Endothelial cell of umbilical vein (primary cell): Measurements from ENCODE around the gene HSPG2. TPM values are rescaled to one million over a fixed set of nuclear protein-coding genes. Genes with fewer than 3 reads are reported as not detected.
A peak's percentile ranks its signal among the peaks of the same experiment; 100 is the strongest.

Experiments
- BruUV-seq: library from RNA; stranded (reverse); fragments of 400-500 nt; replicated peaks from 2 replicates; lab custom pipeline; 2021; lab: Mats Ljungman, UMichigan
- CTCF ChIA-PET: fragments of 300-600, 350-600 bp; sonication (Branson Sonifier 250); formaldehyde crosslinking; loops from one replicate; lab custom pipeline; 2021; ENCODE audit warnings: antibody characterized with exemption, inconsistent platforms; lab: Charles Lee
- POLR2A ChIA-PET: fragments of 300-600, 350-600 bp; sonication (Branson Sonifier 250); formaldehyde crosslinking; loops from one replicate; lab custom pipeline; 2021; ENCODE audit warnings: antibody characterized with exemption, inconsistent platforms; lab: Charles Lee
- DNase-seq: peaks from one replicate; pipeline ENCODE4 v3.0.0-alpha.2; 2011; ENCODE audit warnings: low read depth, low spot score
- FAIRE-seq: peaks from 2 replicates; lab custom pipeline; 2011; peaks lifted over from hg19 to GRCh38; lab: Jason Lieb, UNC
- H2AFZ ChIP-seq: 2 replicates; pipeline ENCODE4 v1.6.0; 2012; ENCODE audit warnings: low read depth, low read length, control low read depth, inconsistent platforms
- H3K27ac ChIP-seq: 2 replicates; pipeline ENCODE4 v1.5.1; 2011; ENCODE audit warnings: low read depth, mild to moderate bottlenecking, control low read depth, low read length, moderate library complexity; ENCODE audit not compliant: insufficient read depth
- H3K27me3 ChIP-seq, 2 experiments: 2 replicates each; pipeline versions ENCODE4 v1.6.0 to v1.6.1; 2011; ENCODE audit warnings: low read length in 2 of 2, mixed read lengths in 1 of 2; ENCODE audit not compliant: control insufficient read depth in 2 of 2, insufficient read depth in 2 of 2
- H3K36me3 ChIP-seq, 2 experiments: 2 replicates in 1 of 2; 3 replicates in 1 of 2; pipeline ENCODE4 v1.5.1; 2011; ENCODE audit warnings: low read length in 2 of 2, mild to moderate bottlenecking in 1 of 2, moderate library complexity in 1 of 2; ENCODE audit not compliant: control insufficient read depth in 2 of 2, insufficient read depth in 2 of 2; ENCODE audit errors: extremely low read depth in 1 of 2
- H3K4me1 ChIP-seq: 3 replicates; pipeline ENCODE4 v1.5.1; 2011; ENCODE audit warnings: mild to moderate bottlenecking, low read length; ENCODE audit not compliant: control insufficient read depth, insufficient read depth; ENCODE audit errors: extremely low read depth
- H3K4me2 ChIP-seq: 2 replicates; pipeline ENCODE4 v1.6.1; 2011; ENCODE audit warnings: low read length, control low read depth, mixed read lengths; ENCODE audit not compliant: insufficient read depth
- H3K4me3 ChIP-seq, 3 experiments: fragments of 200-600 bp in 1 of 3; sonication (generic), shearing (Covaris generic) in 1 of 3; replicated peaks in 1 of 3; 2 replicates each; pipeline ENCODE4 v1.5.1; 2011 to 2016; ENCODE audit warnings: control low read depth in 3 of 3, low read length in 3 of 3, mild to moderate bottlenecking in 2 of 3, inconsistent platforms in 1 of 3, low read depth in 1 of 3, moderate library complexity in 1 of 3; ENCODE audit not compliant: insufficient read depth in 1 of 3
- H3K79me2 ChIP-seq: 2 replicates; pipeline ENCODE4 v1.6.0; 2012; ENCODE audit warnings: low read length, inconsistent platforms; ENCODE audit not compliant: control insufficient read depth, insufficient read depth
- H3K9ac ChIP-seq: replicated peaks from 2 replicates; pipeline ENCODE3; 2011; ENCODE audit warnings: low read length, control low read depth; ENCODE audit not compliant: insufficient read depth; ENCODE audit errors: extremely low read depth
- H3K9me1 ChIP-seq: replicated peaks from 3 replicates; pipeline ENCODE4 v1.6.0; 2011; ENCODE audit warnings: mild to moderate bottlenecking, low read length; ENCODE audit not compliant: control insufficient read depth, insufficient read depth; ENCODE audit errors: extremely low read depth
- H3K9me3 ChIP-seq: replicated peaks from 2 replicates; pipeline ENCODE4 v1.5.1; 2012; ENCODE audit warnings: low read length, inconsistent platforms; ENCODE audit not compliant: control insufficient read depth, insufficient read depth
- H4K20me1 ChIP-seq: replicated peaks from 2 replicates; pipeline ENCODE3; 2011; ENCODE audit warnings: mild to moderate bottlenecking, low read length; ENCODE audit not compliant: control insufficient read depth, insufficient read depth; ENCODE audit errors: extremely low read depth
- EZH2 ChIP-seq: IDR thresholded peaks from 2 replicates; pipeline ENCODE4 v1.6.1; 2012; ENCODE audit warnings: borderline replicate concordance, low read depth, mild to moderate bottlenecking, moderate library complexity, low read length, inconsistent platforms; ENCODE audit not compliant: severe bottlenecking
- FOS ChIP-seq: IDR thresholded peaks from 2 replicates; pipeline ENCODE4 v1.6.1; 2011; ENCODE audit warnings: mild to moderate bottlenecking, low read length, moderate library complexity, borderline replicate concordance; ENCODE audit not compliant: insufficient read depth
- GATA2 ChIP-seq: IDR thresholded peaks from 2 replicates; pipeline ENCODE4 v1.7.0; 2011; ENCODE audit warnings: low read depth, mild to moderate bottlenecking, moderate library complexity, mixed read lengths, low read length; ENCODE audit not compliant: insufficient read length, insufficient read depth
- JUN ChIP-seq: IDR thresholded peaks from 2 replicates; pipeline ENCODE4 v1.6.1; 2011; ENCODE audit warnings: borderline replicate concordance, low read depth; ENCODE audit not compliant: insufficient read length, insufficient read depth
- MYC ChIP-seq: IDR thresholded peaks from one replicate; pipeline ENCODE4 v1.6.1; 2011; ENCODE audit warnings: mild to moderate bottlenecking, low read depth, low read length
- POLR2A ChIP-seq: IDR thresholded peaks from 2 replicates; pipeline ENCODE4 v1.6.1; 2012; ENCODE audit warnings: low read depth, mild to moderate bottlenecking, control low read depth, low read length
- POLR2AphosphoS5 ChIP-seq: IDR thresholded peaks from 2 replicates; pipeline ENCODE4 v1.6.1; 2012; ENCODE audit warnings: low read depth, mild to moderate bottlenecking, control low read depth, low read length, moderate library complexity; ENCODE audit not compliant: insufficient read depth
- dilution Hi-C: fragments of 300-500 bp; cut with MboI; formaldehyde crosslinking; loops from one replicate; pipeline ENCODE4 v1.15.0; 2019; ENCODE audit warnings: low sequenced_read_pairs; ENCODE audit not compliant: extremely low pct_ligation_motif_present
- intact Hi-C: fragments of 100-400 bp; cut with micrococcal nuclease; formaldehyde crosslinking; loops from one replicate; pipeline ENCODE4 v1.10.0; 2022
- polyA plus RNA-seq, 4 experiments: library from polyadenylated mRNA; depleted of rRNA in 3 of 4; stranded (reverse) in 3 of 4; unstranded in 1 of 4; fragments of >200 nt; gene quantifications; 2 replicates each; pipeline versions ENCODE4 v1.2.1 to v1.2.3, GENCODE V29; 2011 to 2012; ENCODE audit warnings: missing spikeins in 1 of 4
- total RNA-seq: library from RNA; stranded (reverse); gene quantifications from 2 replicates; pipeline ENCODE4 v1.2.3, GENCODE V29; 2021
- TF ChIP-seq, protein P1 (sequence below), 2 donors: IDR thresholded peaks; 1 replicate in 1 of 2; 2 replicates in 1 of 2; pipeline ENCODE4 v1.5.1; 2011; ENCODE audit warnings: low read length in 2 of 2, mild to moderate bottlenecking in 2 of 2, moderate library complexity in 2 of 2, control low read depth in 1 of 2, inconsistent platforms in 1 of 2, low read depth in 1 of 2; ENCODE audit not compliant: insufficient read depth in 1 of 2; ENCODE audit errors: extremely low read depth in 1 of 2
- TF ChIP-seq, protein P2 (sequence below): IDR thresholded peaks from 2 replicates; pipeline ENCODE4 v1.6.1; 2011; ENCODE audit not compliant: insufficient read depth, insufficient read length

The HSPG2 gene
- total and polyA plus RNA-seq, 2 donors (not counting 3 experiments of a cell fraction or from before 2014, with no cell fraction given): 734 to 3,499 TPM

DNA sequence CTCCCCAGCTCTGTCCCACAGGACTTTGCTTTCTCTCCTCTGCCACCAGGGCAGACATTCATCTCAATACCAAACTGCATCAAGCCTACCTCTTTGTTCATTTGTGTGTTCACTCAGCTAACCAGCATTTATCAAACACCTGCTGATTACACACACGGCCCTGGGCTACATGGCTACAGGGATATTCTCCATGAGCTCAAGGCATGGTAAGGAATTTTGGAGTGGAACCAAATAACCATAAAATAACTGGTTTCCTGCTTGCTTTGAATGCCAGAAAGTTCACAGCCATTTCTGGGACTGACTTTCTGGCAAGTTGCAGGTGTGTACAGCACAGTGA lies 70.4 kb downstream of the HSPG2 start:
- BruUV-seq: no TSS peak
- ChIA-PET CTCF (interaction anchor here (0.7 to 1.6 kb wide), 2 partner anchors 33 to 377 kb away, joined by 3 read pairs; no protein-coding TSS in a partner anchor), POLR2A (no interaction called here)
- Histone ChIP-seq H3K9me3 (no peaks in the 10 kb centered on the region), H3K27me3 (no peaks in the 10 kb centered on the region), H3K4me1 (peaks cover 10% of the 10 kb centered on the region), H3K36me3 (peaks cover 58 to 77% of the 10 kb centered on the region in 2 experiments), H4K20me1 (peaks cover 3% of the 10 kb centered on the region), H3K4me3 (no peak overlapping the region), H3K9me1 (no peaks in the 10 kb centered on the region), H2AFZ (no peak overlapping the region), H3K27ac (no peak overlapping the region), H3K9ac (no peak overlapping the region), H3K79me2 (peaks cover 50% of the 10 kb centered on the region), H3K4me2 (no peak overlapping the region)
- dilution Hi-C loops: no loop called here
- intact Hi-C loops: no loop called here
- peak; percentile 8 for FAIRE-seq
- DNase-seq: no peak
- peak; percentile 13 for TF ChIP-seq POLR2A
- TF ChIP-seq MYC: no peak
- no peak for TF ChIP-seq GATA2

DNA sequence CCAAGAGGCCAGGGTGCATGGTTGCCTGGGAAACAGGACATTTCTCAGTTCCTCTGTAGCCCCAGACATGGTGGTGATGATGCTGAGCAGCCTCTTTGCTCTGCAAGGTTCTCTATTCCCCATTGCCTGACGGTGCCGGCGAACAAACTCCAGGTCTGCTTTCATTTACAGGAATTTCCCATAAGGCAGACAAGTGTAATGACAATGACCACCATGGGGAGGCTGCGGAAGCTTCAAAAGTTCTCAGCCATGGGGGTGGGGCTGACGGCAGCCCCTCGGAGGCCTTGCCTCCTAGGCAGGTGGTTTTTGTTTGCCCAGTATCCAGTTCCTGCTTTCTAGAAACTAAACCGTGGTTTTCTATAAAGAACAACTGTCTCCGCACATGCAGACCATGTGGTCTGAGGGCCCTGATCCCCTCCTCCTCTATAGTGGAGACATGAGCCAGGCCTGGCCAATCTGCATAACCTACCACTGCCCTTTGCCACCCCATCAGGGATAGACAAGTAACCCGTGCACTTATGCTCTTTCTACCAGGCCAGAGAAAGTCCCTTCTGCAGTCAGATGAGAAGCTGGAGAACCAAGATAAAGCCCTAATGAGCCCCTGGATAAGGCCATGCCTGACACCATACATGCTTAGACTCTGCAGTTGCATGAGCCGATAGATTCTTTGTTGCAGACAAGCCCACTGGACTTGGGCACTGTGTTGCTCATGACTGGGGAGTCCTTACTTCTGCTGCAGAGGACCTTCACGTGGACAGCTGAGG lies 71.0 kb downstream of the HSPG2 start:
- Histone ChIP-seq H4K20me1 (peaks cover 3% of the 10 kb centered on the region), H3K9me1 (no peaks in the 10 kb centered on the region), H3K36me3 (peaks cover 59 to 77% of the 10 kb centered on the region in 2 experiments), H3K9me3 (no peaks in the 10 kb centered on the region), H3K4me3 (no peak overlapping the region), H3K4me1 (peaks cover 10% of the 10 kb centered on the region), H3K27me3 (no peaks in the 10 kb centered on the region), H3K79me2 (peaks cover 50% of the 10 kb centered on the region), H2AFZ (no peak overlapping the region), H3K4me2 (no peak overlapping the region), H3K9ac (no peak overlapping the region), H3K27ac (no peak overlapping the region)
- TF ChIP-seq FOS: no peak
- TF ChIP-seq MYC: no peak
- no peak for TF ChIP-seq EZH2
- TF ChIP-seq, protein P1, sequence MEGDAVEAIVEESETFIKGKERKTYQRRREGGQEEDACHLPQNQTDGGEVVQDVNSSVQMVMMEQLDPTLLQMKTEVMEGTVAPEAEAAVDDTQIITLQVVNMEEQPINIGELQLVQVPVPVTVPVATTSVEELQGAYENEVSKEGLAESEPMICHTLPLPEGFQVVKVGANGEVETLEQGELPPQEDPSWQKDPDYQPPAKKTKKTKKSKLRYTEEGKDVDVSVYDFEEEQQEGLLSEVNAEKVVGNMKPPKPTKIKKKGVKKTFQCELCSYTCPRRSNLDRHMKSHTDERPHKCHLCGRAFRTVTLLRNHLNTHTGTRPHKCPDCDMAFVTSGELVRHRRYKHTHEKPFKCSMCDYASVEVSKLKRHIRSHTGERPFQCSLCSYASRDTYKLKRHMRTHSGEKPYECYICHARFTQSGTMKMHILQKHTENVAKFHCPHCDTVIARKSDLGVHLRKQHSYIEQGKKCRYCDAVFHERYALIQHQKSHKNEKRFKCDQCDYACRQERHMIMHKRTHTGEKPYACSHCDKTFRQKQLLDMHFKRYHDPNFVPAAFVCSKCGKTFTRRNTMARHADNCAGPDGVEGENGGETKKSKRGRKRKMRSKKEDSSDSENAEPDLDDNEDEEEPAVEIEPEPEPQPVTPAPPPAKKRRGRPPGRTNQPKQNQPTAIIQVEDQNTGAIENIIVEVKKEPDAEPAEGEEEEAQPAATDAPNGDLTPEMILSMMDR (IDR thresholded peaks at IDR 0.05; ENCODE audit: extremely low read depth in 1 of 2, insufficient read depth in 1 of 2, low read depth in 1 of 2, low read length in 2 of 2): no peak
- TF ChIP-seq POLR2AphosphoS5: peak; percentile 17
- TF ChIP-seq JUN: no peak
- peak; percentile 55 for TF ChIP-seq POLR2A
- TF ChIP-seq, protein P2, sequence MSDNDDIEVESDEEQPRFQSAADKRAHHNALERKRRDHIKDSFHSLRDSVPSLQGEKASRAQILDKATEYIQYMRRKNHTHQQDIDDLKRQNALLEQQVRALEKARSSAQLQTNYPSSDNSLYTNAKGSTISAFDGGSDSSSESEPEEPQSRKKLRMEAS: no peak
- TF ChIP-seq GATA2: no peak
- FAIRE-seq: no peak
- POLR2A ChIA-PET: no interaction called here
- dilution Hi-C loops (no loop called here), intact Hi-C loops (no loop called here)
- BruUV-seq: no TSS peak
- CTCF ChIA-PET: interaction anchor here (0.7 to 1.6 kb wide), 2 partner anchors 34 to 376 kb away, joined by 3 read pairs; no protein-coding TSS in a partner anchor
- DNase-seq: no peak
